ENCODE measurements around the gene PPP2R5C. TPM values are rescaled to one million over a fixed set of nuclear protein-coding genes. Genes with fewer than 3 reads are reported as not detected.
A peak's percentile ranks its signal among the peaks of the same experiment; 100 is the strongest.

PPP2R5C gene
- total and polyA plus RNA-seq, 9 of the 15 experiments (the other 6 are each of a cell fraction or from before 2014, with no cell fraction given) = 284 to 617 (median 395) TPM

- Histone ChIP-seq H2AFZ (ENCODE audit: low read depth, low read length) (no peak overlapping the region), H3K4me1 (replicated peaks in 1 of 2; ENCODE audit: control insufficient read depth in 2 of 2, insufficient read depth in 2 of 2, low read length in 2 of 2) (peaks cover under 1 to 24% of the 10 kb centered on the region in 2 experiments; a peak in 3 of 5 replicates), H3K4me3 (no peak overlapping the region), H3K27me3 (ENCODE audit: control insufficient read depth in 2 of 2, insufficient read depth in 2 of 2, low read length in 2 of 2) (no peaks in the 10 kb centered on the region), H3K9ac (ENCODE audit: insufficient read depth in 1 of 2, low read depth in 2 of 2, low read length in 2 of 2) (no peak overlapping the region), H3K9me3 (replicated peaks; ENCODE audit: control insufficient read depth, insufficient read depth, low read depth, low read length) (no peaks in the 10 kb centered on the region), H3K27ac (ENCODE audit: extremely low read depth, low read depth, low read length) (no peak overlapping the region), H3K4me2 (ENCODE audit: insufficient read depth, low read length) (no peak overlapping the region), H3K9me1 (ENCODE audit: control insufficient read depth, insufficient read depth, low read length) (peaks cover 4% of the 10 kb centered on the region), H3K36me3 (ENCODE audit: control insufficient read depth, insufficient read depth, low read length) (peaks cover 49% of the 10 kb centered on the region), H3K79me2 (ENCODE audit: control insufficient read depth, insufficient read depth, low read length) (peaks cover 89% of the 10 kb centered on the region), H4K20me1 (replicated peaks; ENCODE audit: control insufficient read depth, insufficient read depth, low read length) (peaks cover 11% of the 10 kb centered on the region; the same call in 1 of the 2 replicates)
- no TSS peak for BruUV-seq (replicated peaks)
- in situ Hi-C loops (cut with MboI) = no loop called here
- POLR2A ChIA-PET = interaction anchor here (2.7 kb wide), 1 partner anchor 12 kb away, joined by 7 read pairs; no protein-coding TSS in a partner anchor
- FAIRE-seq = no peak
- intact Hi-C loops (cut with micrococcal nuclease) = no loop called here
- DNase-seq (ENCODE audit: extremely low read depth in 1 of 4, low spot score in 3 of 4) = no peak
- CTCF ChIA-PET (ENCODE audit: low intra/inter-chr PET ratio) = no interaction called here
- ATAC-seq = no peak
- 81% methylated on average over 5 of the region's 5 CpGs for WGBS (ENCODE audit: insufficient coverage, low coverage, missing lambda C conversion rate)
- TF ChIP-seq ZNF280B (CRISPR knock-in tag; IDR thresholded peaks at IDR 0.05) (no peak), PRDM10 (IDR thresholded peaks at IDR 0.05; ENCODE audit: partially characterized antibody) (peak; percentile 51)
Observed at GRCh38 chr14:101852785-101853184, 91.3 kb downstream of the PPP2R5C start.
